Measurements from ENCODE around the gene PTDSS2.

DNA sequence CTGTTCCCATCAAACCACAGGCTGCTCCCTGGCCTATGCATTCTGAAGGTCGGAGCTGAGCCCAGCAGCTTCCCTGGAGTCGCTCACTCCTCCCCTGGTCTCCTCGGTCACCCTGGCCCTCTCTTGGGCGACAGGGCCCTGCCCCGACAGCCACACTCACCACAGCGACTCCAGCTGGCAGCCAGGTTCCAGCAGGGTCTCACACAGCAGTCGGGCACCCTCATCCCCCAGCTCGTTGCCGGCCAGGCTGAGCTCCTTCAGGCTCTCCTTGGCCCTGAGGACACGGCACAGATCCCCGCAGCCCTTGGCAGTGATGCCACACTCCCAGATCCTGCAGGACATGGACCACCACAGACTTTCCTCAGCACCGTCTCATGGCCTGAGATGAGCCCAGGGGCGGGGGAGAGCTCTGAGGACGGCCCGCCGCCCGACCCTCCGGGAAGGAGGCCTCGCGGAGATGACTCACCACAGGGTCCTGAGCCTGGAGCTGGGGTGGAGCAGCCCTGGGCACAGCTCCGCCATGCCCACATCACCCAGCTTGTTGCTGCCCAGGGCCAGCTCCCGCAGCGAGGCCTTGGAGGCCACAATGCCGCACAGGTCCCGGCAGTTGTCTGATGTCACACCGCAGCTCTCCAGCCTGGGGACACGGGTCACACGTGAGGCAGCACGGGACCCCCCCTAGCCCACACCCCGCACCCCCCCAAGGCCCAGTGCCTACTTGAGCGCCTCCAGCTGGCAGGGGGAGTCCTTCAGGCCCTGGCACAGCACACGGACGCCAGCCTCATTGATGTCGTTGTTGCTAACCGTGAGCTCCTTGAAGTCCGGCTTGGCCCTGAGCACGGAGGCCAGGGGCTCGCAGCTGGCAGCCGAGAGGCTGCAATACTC, 48.5 kb downstream of the PTDSS2 start:
- TF ChIP-seq CTCF (conservative IDR thresholded peaks at IDR 0.05; ENCODE audit: low read depth, low read length) (no peak), CEBPB (IDR thresholded peaks at IDR 0.05; ENCODE audit: low read depth, low read length) (no peak), RCOR1 (IDR thresholded peaks at IDR 0.05; ENCODE audit: insufficient replicate concordance, low read length) (no peak), CHD1 (IDR thresholded peaks at IDR 0.05; ENCODE audit: low read depth, low read length) (no peak)
